GM23338 (cell line): ENCODE measurements around the gene THY1. TPM values are rescaled to one million over a fixed set of nuclear protein-coding genes. Genes with fewer than 3 reads are reported as not detected.
"Not testable (repeated sequence)": the region's sequence is repeated elsewhere in the genome, so short reads cannot be mapped to it uniquely, and the experiment has no call there.

Source experiments
- ATAC-seq: fragments of 200-7000 bp; cut with Tn5 transposase; 3 replicates; pipeline ENCODE4 v1.9.1; 2020
- DNase-seq: peaks from one replicate; pipeline ENCODE4 v3.0.0-alpha.2; 2015; ENCODE audit warnings: low spot score
- H2AFZ ChIP-seq: fragments of 200-600 bp; sonication (generic); 2 replicates; pipeline ENCODE4 v1.8.0; 2016; ENCODE audit warnings: antibody characterized with exemption, mild to moderate bottlenecking, moderate library complexity
- H3F3A ChIP-seq: fragments of 200-600 bp; sonication (generic); replicated peaks from 2 replicates; pipeline ENCODE4 v1.8.0; 2017; ENCODE audit warnings: antibody characterized with exemption, mixed run types, low read depth
- H3K27ac ChIP-seq: fragments of 200-600 bp; sonication (generic); 2 replicates; pipeline ENCODE4 v1.6.1; 2016; ENCODE audit warnings: low read depth
- H3K27me3 ChIP-seq: fragments of 200-600 bp; sonication (generic); 2 replicates; pipeline ENCODE4 v1.8.0; 2016; ENCODE audit warnings: mild to moderate bottlenecking, mixed run types, moderate library complexity; ENCODE audit not compliant: insufficient read depth
- H3K36me3 ChIP-seq: fragments of 200-600 bp; sonication (generic); 2 replicates; pipeline ENCODE4 v1.8.0; 2016; ENCODE audit warnings: mild to moderate bottlenecking; ENCODE audit not compliant: insufficient read depth
- H3K4me1 ChIP-seq: fragments of 200-600 bp; sonication (generic); 2 replicates; pipeline ENCODE4 v1.8.0; 2016; ENCODE audit warnings: mild to moderate bottlenecking, moderate library complexity; ENCODE audit not compliant: insufficient read depth
- H3K4me2 ChIP-seq: fragments of 200-600 bp; sonication (generic); 2 replicates; pipeline ENCODE4 v1.7.1; 2017; ENCODE audit warnings: mixed run types
- H3K4me3 ChIP-seq: fragments of 200-600 bp; sonication (generic); 2 replicates; pipeline ENCODE4 v1.6.1; 2016; ENCODE audit warnings: mixed run types
- H3K79me2 ChIP-seq: fragments of 200-600 bp; sonication (generic); replicated peaks from 2 replicates; pipeline ENCODE4 v1.8.0; 2017; ENCODE audit warnings: mild to moderate bottlenecking; ENCODE audit not compliant: insufficient read depth
- H3K9me2 ChIP-seq: fragments of 200-600 bp; sonication (generic); 2 replicates; pipeline ENCODE4 v1.8.0; 2017; ENCODE audit not compliant: insufficient read depth
- H4K20me1 ChIP-seq: fragments of 200-600 bp; sonication (generic); replicated peaks from 2 replicates; pipeline ENCODE4 v1.8.0; 2017; ENCODE audit warnings: mild to moderate bottlenecking; ENCODE audit not compliant: insufficient read depth
- H3K27ac Mint-ChIP-seq: 2 replicates; pipeline ENCODE4 v1.8.0; 2020; ENCODE audit warnings: inconsistent platforms, mild to moderate bottlenecking, moderate library complexity, mixed read lengths
- H3K27me3 Mint-ChIP-seq: 3 replicates; pipeline ENCODE4 v1.8.0; 2022; ENCODE audit warnings: low read depth, mild to moderate bottlenecking, moderate library complexity, mixed read lengths, inconsistent platforms; ENCODE audit not compliant: insufficient read depth, poor library complexity
- H3K36me3 Mint-ChIP-seq: 3 replicates; pipeline ENCODE4 v1.8.0; 2021; ENCODE audit warnings: low read depth, mild to moderate bottlenecking, inconsistent platforms, moderate library complexity, mixed read lengths
- H3K4me1 Mint-ChIP-seq: 3 replicates; pipeline ENCODE4 v1.8.0; 2020; ENCODE audit warnings: mild to moderate bottlenecking, inconsistent platforms, mixed read lengths
- H3K4me3 Mint-ChIP-seq: 3 replicates; pipeline ENCODE4 v1.8.0; 2021; ENCODE audit warnings: moderate library complexity, mild to moderate bottlenecking, inconsistent platforms, mixed read lengths
- H3K9me3 Mint-ChIP-seq: 3 replicates; pipeline ENCODE4 v1.8.0; 2020; ENCODE audit warnings: moderate library complexity, mild to moderate bottlenecking, inconsistent platforms, mixed read lengths
- ZNF331 ChIP-seq: fragments of 250-450 bp; sonication (Bioruptor Pico); IDR thresholded peaks from 2 replicates; pipeline ENCODE4 v1.5.0; 2020; ENCODE audit warnings: low read depth, mild to moderate bottlenecking, moderate library complexity
- polyA plus RNA-seq: library from polyadenylated mRNA; unstranded; fragments of >200 nt; fragmentation: Nextera tagmentation; extraction: Ambion mirVana; gene quantifications from 2 replicates; pipeline ENCODE4 v1.2.1, GENCODE V29; 2016
- total RNA-seq: library from RNA; depleted of rRNA; stranded (reverse); fragments of >200 nt; shearing (Covaris generic); gene quantifications from 2 replicates; pipeline ENCODE4 v1.2.3, GENCODE V29; 2014
- TF ChIP-seq, protein P1 (sequence below), 2 experiments: fragments of 200-600 bp in 1 of 2; sonication (generic) in 1 of 2; conservative IDR thresholded peaks; 2 replicates each; pipeline versions ENCODE4 v1.5.1 to v1.6.1; 2016 to 2017; ENCODE audit warnings: antibody characterized with exemption in 2 of 2, low read depth in 2 of 2, mild to moderate bottlenecking in 2 of 2, moderate library complexity in 1 of 2
- TF ChIP-seq, protein P2 (sequence below): IDR thresholded peaks from one replicate; pipeline ENCODE4 v1.6.1; 2018; ENCODE audit warnings: antibody characterized with exemption; ENCODE audit not compliant: unreplicated experiment
- TF ChIP-seq, protein P3 (sequence below): IDR thresholded peaks from 2 replicates; pipeline ENCODE4 v1.6.1; 2016; ENCODE audit warnings: antibody characterized with exemption

Gene THY1
- total and polyA plus RNA-seq, 2 experiments from 2014 or later: 490 to 597 TPM

DNA sequence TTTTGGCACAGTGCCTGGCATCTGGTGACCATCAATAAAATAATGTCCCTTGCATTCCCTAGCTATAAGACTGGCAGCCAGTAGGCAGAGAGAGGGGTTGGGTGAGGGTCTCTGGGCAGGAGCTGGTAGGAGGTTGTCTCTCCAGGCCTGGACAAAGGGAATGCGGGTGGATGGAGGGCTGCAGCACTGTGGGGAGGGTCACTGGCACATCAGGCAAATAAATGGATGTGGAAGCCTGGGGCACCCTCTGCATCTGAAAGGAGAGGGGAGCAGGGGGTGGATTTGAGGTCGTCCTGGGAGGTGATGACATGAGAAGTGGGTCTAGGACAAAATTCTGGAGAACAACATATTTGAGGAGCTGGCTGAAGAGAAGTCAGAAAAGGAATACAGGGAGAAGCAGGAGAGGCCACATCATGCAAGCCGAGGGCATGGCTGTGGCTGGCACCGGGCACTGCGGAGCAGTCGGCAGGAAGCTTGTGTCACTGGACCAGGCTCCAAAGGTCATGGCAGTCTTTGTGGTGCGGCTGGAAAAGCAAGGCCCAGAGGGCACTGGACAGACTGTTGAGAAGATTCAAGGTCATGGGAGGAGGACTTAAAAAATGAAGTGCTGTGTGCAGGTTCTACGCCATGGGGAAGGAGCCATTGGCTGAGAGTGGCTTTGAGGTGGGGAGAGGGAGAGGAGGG lies 36.5 kb upstream of the THY1 start (continued):
- TF ChIP-seq, protein P1, sequence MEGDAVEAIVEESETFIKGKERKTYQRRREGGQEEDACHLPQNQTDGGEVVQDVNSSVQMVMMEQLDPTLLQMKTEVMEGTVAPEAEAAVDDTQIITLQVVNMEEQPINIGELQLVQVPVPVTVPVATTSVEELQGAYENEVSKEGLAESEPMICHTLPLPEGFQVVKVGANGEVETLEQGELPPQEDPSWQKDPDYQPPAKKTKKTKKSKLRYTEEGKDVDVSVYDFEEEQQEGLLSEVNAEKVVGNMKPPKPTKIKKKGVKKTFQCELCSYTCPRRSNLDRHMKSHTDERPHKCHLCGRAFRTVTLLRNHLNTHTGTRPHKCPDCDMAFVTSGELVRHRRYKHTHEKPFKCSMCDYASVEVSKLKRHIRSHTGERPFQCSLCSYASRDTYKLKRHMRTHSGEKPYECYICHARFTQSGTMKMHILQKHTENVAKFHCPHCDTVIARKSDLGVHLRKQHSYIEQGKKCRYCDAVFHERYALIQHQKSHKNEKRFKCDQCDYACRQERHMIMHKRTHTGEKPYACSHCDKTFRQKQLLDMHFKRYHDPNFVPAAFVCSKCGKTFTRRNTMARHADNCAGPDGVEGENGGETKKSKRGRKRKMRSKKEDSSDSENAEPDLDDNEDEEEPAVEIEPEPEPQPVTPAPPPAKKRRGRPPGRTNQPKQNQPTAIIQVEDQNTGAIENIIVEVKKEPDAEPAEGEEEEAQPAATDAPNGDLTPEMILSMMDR (conservative IDR thresholded peaks at IDR 0.05; ENCODE audit: low read depth in 2 of 2): no peak
- TF ChIP-seq, protein P2, sequence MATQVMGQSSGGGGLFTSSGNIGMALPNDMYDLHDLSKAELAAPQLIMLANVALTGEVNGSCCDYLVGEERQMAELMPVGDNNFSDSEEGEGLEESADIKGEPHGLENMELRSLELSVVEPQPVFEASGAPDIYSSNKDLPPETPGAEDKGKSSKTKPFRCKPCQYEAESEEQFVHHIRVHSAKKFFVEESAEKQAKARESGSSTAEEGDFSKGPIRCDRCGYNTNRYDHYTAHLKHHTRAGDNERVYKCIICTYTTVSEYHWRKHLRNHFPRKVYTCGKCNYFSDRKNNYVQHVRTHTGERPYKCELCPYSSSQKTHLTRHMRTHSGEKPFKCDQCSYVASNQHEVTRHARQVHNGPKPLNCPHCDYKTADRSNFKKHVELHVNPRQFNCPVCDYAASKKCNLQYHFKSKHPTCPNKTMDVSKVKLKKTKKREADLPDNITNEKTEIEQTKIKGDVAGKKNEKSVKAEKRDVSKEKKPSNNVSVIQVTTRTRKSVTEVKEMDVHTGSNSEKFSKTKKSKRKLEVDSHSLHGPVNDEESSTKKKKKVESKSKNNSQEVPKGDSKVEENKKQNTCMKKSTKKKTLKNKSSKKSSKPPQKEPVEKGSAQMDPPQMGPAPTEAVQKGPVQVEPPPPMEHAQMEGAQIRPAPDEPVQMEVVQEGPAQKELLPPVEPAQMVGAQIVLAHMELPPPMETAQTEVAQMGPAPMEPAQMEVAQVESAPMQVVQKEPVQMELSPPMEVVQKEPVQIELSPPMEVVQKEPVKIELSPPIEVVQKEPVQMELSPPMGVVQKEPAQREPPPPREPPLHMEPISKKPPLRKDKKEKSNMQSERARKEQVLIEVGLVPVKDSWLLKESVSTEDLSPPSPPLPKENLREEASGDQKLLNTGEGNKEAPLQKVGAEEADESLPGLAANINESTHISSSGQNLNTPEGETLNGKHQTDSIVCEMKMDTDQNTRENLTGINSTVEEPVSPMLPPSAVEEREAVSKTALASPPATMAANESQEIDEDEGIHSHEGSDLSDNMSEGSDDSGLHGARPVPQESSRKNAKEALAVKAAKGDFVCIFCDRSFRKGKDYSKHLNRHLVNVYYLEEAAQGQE: no peak
- no peak for TF ChIP-seq ZNF331 (CRISPR knock-in tag)
- TF ChIP-seq, protein P3, sequence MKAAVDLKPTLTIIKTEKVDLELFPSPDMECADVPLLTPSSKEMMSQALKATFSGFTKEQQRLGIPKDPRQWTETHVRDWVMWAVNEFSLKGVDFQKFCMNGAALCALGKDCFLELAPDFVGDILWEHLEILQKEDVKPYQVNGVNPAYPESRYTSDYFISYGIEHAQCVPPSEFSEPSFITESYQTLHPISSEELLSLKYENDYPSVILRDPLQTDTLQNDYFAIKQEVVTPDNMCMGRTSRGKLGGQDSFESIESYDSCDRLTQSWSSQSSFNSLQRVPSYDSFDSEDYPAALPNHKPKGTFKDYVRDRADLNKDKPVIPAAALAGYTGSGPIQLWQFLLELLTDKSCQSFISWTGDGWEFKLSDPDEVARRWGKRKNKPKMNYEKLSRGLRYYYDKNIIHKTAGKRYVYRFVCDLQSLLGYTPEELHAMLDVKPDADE: no peak

DNA sequence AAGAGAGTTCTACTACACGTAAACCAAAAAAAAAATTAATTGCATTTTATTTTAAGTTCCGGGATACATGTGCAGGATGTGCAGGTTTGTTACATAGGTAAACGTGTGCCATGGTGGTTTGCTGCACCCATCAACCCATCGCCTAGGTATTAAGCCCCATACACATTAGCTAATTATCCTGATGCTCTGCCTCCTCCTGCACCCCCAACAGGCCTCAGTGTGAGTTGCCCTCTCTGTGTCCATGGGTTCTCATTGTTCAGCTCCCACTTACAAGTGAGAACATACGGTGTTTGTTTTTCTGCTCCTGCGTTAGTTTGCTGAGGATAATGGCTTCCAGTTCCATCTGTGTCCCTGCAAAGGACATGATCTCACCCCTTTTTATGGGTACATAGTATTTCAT lies 32.7 kb upstream of the THY1 start:
- not testable (repeated sequence) for H3K27ac ChIP-seq

DNA sequence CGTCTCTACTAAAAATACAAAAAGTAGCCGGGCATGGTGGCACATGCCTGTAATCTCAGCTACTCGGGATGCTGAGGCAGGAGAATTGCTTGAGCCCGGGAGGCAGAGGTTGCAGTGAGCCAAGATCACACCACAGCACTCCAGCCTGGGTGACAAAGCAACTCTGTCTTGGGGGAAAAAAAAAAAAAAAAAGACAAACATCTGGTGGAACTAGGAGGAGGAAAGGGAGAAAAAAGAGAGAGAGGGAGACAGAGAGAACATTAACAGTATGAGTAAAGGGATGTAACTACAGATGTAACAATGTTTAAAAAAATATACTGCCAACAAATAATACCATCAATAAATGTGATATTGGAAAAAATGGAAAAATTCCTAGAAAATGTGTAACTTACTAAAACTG lies 32.3 kb upstream of the THY1 start:
- H3K4me1 ChIP-seq: peaks cover 14% of the 10 kb centered on the region
- H3K27me3 Mint-ChIP-seq: peaks cover 14% of the 10 kb centered on the region

More for the DNA sequence above, 32.7 kb upstream of the THY1 start:
- not testable (repeated sequence) for H3K36me3 ChIP-seq, H3K9me2 ChIP-seq, H3K36me3 Mint-ChIP-seq, H3K4me2 ChIP-seq, H2AFZ ChIP-seq, H3K79me2 ChIP-seq, H3K27me3 ChIP-seq, H3K9me3 Mint-ChIP-seq, H4K20me1 ChIP-seq, H3K4me3 ChIP-seq, H3K4me3 Mint-ChIP-seq, H3K27ac Mint-ChIP-seq, H3F3A ChIP-seq
- peaks cover 19% of the 10 kb centered on the region for H3K4me1 ChIP-seq
- peak; percentile 72 for ATAC-seq
- Mint-ChIP-seq H3K4me1 (peaks cover 24% of the 10 kb centered on the region), H3K27me3 (peaks cover 15% of the 10 kb centered on the region)
- TF ChIP-seq, protein P1 (conservative IDR thresholded peaks at IDR 0.05; ENCODE audit: low read depth in 2 of 2): peak; percentile 23 to 42; a peak in 3 of 4 replicates
- peak; percentile 41 for DNase-seq

More for the DNA sequence above, 32.3 kb upstream of the THY1 start:
- H3K9me2 ChIP-seq, H3K79me2 ChIP-seq, H3K36me3 ChIP-seq, H3K4me3 Mint-ChIP-seq, H3K9me3 Mint-ChIP-seq, H3K4me3 ChIP-seq, ATAC-seq, H3K27ac Mint-ChIP-seq, H3K36me3 Mint-ChIP-seq, H3K4me2 ChIP-seq, H3K27me3 ChIP-seq, H3K27ac ChIP-seq, H4K20me1 ChIP-seq, H2AFZ ChIP-seq, DNase-seq, H3F3A ChIP-seq: not testable (repeated sequence)
- peaks cover 21% of the 10 kb centered on the region for H3K4me1 Mint-ChIP-seq
